ENCODE data around the gene FAM234B.
A peak's percentile ranks its signal among the peaks of the same experiment; 100 is the strongest.

The FAM234B gene

DNA sequence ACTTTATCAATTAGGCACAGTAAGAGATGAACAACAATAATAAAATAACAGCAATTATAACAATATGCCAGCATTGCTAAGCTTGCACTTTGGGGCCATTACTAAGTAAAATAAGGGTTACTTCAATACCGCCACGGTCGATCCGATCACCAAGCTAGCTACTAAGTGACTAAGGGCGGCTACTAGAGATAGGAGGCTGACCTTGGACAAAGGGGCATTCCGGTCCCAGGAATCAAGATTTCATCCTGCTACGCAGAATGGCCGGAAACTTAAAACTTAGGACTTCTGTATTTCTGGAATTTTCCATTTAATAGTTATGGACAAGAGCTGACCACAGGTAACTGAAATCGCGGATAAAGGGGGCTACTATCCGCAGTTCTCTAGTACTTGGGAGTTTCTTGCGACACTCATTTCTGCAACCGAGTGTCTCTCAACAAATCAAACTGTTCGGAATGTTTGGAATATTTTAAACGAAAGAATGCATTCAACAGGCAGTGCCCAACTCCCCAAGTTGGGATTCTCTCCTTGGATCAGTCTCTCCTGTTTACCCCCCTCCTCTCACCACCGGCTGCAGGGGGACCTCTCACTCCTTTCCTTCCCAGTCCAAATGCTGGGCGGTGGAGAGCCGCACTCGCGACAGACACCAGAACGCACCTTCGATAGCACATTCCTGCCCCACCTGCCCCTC is 44.8 kb upstream of the FAM234B start:
- TF ChIP-seq CTCF (IDR thresholded peaks at IDR 0.05; ENCODE audit: borderline replicate concordance, insufficient read depth, low read depth, low read length): no peak
- H3K4me3 ChIP-seq (ENCODE audit: low read depth, low read length): no peak overlapping the region

DNA sequence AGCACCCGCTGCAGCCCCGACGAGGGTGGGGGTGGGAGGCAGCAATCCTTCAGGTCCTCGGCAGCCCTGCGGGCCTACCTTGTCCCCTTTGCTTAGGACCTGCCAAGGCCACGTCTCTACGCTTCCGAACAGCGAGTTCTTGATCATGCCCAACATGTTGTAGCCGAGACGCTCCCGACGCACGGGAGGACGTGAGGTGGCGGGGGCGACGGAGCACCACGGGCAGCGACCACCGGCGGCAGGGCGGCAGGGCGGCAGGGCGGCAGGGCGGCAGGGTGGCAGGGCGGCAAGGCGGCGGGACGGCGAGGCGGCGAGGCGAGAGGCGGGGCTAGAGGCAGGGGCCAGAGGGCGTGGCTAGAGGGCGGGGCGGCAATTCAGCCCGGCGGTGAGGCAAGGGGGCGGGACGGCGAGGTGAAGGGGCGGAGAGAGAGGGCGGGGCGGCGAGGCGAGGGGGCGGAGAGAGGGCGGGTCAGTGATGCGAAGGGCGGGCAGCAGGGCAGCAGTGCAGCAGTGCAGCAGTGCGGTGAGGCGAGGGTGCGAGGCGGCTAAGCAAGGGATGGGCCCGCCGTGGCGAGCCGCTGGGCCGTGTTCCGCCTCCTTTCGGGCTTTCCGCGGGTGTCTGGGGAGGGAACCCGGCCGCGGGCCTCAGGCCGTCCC is 44.1 kb upstream of the FAM234B start, which contains the start of gene HEBP1:
TSS of gene HEBP1 (minus strand) at position 307 of the 657 bp plus-strand sequence. CDS start at position 156, 151 bp downstream.
- H3K4me3 ChIP-seq (ENCODE audit: low read depth, low read length): peak within 1 kb of the TSS; percentile 46
- TF ChIP-seq CTCF (IDR thresholded peaks at IDR 0.05; ENCODE audit: borderline replicate concordance, insufficient read depth, low read depth, low read length): no peak

- TF ChIP-seq CTCF (IDR thresholded peaks at IDR 0.05; ENCODE audit: borderline replicate concordance, insufficient read depth, low read depth, low read length): no peak
- peak overlapping the region; percentile 30 for H3K4me3 ChIP-seq (ENCODE audit: low read depth, low read length)
Measured at GRCh38 chr12:13000616-13000924, 43.6 kb upstream of the FAM234B start.

DNA sequence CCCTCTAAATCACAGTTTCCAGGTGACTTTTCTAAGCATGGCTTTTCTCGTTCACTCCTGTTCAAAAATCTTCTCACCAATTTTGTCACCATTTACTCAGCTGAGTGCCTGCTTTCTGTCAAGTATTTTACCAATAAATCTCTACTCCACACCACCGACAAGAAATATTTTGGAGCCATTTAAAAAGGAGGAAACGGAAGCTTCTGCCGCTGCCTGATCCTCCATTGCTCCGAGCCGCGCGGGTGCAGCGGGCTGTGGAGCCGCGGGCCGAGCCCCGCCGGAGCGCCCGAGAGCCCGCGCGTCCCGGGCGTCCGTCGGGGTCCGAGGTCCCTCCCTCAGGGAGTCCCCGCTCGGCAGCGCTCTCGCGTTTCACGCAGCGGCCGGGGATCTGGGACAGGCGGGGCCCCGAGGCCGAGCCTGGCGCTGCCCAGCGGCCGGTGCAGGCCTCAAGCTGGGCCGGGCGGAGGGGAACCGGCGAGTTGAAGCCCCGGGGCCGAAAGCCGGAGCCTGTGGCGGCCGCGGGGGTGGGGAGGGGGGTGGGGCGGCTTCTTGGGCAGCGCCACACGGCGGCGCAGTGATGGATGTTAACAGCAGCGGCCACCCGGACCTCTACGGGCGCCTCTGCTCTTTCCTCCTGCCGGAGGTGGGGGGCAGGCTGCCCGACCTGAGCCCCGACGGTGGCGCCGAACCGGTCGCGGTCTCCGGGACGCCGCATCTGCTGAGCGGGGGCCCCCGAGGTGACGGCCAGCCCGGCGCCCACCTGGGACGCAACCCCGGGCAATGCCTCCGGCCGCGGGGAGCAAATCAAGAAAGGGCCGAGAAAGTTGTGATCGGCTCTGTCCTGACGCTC is 43.0 kb upstream of the FAM234B start:
- TF ChIP-seq CTCF (IDR thresholded peaks at IDR 0.05; ENCODE audit: borderline replicate concordance, insufficient read depth, low read depth, low read length): peak; percentile 26; the same call in 1 of the 2 replicates
- peak overlapping the region; percentile 46 for H3K4me3 ChIP-seq (ENCODE audit: low read depth, low read length)

DNA sequence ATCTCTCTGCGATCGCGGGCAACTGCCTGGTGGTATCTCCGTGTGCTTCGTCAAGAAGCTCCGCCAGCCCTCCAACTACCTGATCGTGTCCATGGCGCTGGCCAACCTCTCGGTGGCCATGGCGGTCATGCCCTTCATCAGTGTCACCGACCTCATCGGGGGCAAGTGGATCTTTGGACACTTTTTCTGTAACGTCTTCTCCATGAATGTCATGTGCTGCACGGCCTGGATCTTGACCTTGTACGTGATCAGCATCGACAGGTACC is 42.5 kb upstream of the FAM234B start:
- peak overlapping the region; percentile 46 for H3K4me3 ChIP-seq (ENCODE audit: low read depth, low read length)
- no peak for TF ChIP-seq CTCF (IDR thresholded peaks at IDR 0.05; ENCODE audit: borderline replicate concordance, insufficient read depth, low read depth, low read length)

DNA sequence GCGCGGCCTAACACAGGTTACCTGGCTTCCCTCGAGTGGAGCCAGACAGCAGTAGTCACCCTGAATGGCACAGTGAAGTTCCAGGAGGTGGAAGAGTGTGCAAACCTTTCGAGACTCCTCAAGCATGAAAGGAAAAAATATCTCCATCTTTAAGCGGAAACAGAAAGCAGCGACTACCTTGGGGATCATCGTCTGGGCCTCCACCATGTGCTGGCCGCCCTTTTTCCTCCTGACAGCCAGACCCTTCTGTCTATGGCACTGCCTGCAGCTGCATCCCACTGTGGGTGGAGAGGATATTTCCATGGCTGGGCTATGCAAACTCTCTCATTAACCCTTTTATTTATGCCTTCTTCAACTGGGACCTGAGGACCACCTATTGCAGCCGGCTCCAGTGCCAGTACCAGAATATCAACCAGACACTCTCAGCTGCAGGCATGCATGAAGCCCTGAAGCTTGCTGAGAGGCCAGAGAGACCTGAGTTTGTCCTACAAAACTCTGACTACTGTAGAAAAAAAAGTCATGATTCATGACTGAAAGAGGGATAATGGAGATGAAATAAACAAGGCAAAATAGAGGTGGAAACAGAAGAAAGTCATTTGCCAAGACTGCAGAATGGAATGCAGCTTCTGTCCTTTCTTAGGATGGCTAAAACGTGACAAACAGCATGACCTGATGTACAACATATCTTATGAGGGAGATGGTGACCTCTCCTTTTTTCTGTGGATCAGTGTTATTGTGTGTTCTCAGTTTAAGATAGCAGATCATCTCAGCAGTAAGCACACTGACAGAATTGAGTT is 41.7 kb upstream of the FAM234B start:
- no peak for TF ChIP-seq CTCF (IDR thresholded peaks at IDR 0.05; ENCODE audit: borderline replicate concordance, insufficient read depth, low read depth, low read length)
- no peak overlapping the region for H3K4me3 ChIP-seq (ENCODE audit: low read depth, low read length)
